ENCODE results near the gene MXRA7. TPM values are rescaled to one million over a fixed set of nuclear protein-coding genes. Genes with fewer than 3 reads are reported as not detected.

The MXRA7 gene
- total RNA-seq (2021; ENCODE audit: unreplicated experiment) (77.9 TPM), Bru-seq, nascent RNA (percentile 58 among the genes with signal in this experiment), BruChase-seq, experiment 1, labeled RNA remaining after a 2-hour chase (percentile 63 among the genes with signal in this experiment), BruChase-seq, experiment 2, labeled RNA remaining after a 6-hour chase (percentile 70 among the genes with signal in this experiment)
- 88.4 TPM for polyA plus RNA-seq (2012; ENCODE audit: insufficient read length)
- long read RNA-seq, full-length matches to known transcripts: 294 of 316 reads
- long read RNA-seq, partial matches to known transcripts: 3 of 316 reads
- long read RNA-seq, other reads (novel, unspliced or antisense): 19 of 316 reads

- H3K4me3 ChIP-seq (ENCODE audit: low read depth in 2 of 2, low read length in 2 of 2): peak within 1 kb of the TSS; percentile 58 to 63
- ATAC-seq (peak; percentile 86), DNase-seq (ENCODE audit: low read depth, low spot score) (no peak)
- H3K36me3 ChIP-seq (ENCODE audit: control insufficient read depth, insufficient read depth, low read length): no peaks in the 10 kb centered on the region
- peak within 1 kb of the TSS; percentile 77 for H3K27ac ChIP-seq (ENCODE audit: low read length)
- peaks cover 32% of the 10 kb centered on the region for H3K4me1 ChIP-seq (ENCODE audit: control insufficient read depth, insufficient read depth, low read length)
- no peaks in the 10 kb centered on the region for H3K27me3 ChIP-seq (ENCODE audit: control insufficient read depth, insufficient read depth, low read length)
- BruUV-seq (replicated peaks): no TSS peak
- ChIA-PET POLR2A (interaction anchor here (0.5 to 1.0 kb wide), 5 partner anchors 14 to 284 kb away, joined by 3 to 7 read pairs (median 4); no protein-coding TSS in a partner anchor), CTCF (interaction anchor here (0.6 kb wide), 2 partner anchors 16 to 111 kb away, joined by 7 read pairs; no protein-coding TSS in a partner anchor)
- no peaks in the 10 kb centered on the region for H3K9me3 ChIP-seq (ENCODE audit: control insufficient read depth, insufficient read depth, low read depth, low read length)
- intact Hi-C loops (cut with micrococcal nuclease; ENCODE audit: unreplicated experiment) (no loop called here), in situ Hi-C loops (cut with HindIII; ENCODE audit: low pct_unique_long_range_greater_than_20kb, low sequenced_read_pairs) (no loop called here)
- TF ChIP-seq POLR2AphosphoS5 (IDR thresholded peaks at IDR 0.05; ENCODE audit: low read depth, low read length): peak; percentile 45; the same call in 1 of the 2 replicates
- 0 out of 2 replicates have a peak, but pooled peaks have one; percentile 19 for TF ChIP-seq SIN3A (IDR thresholded peaks at IDR 0.05; ENCODE audit: borderline replicate concordance, insufficient read depth, low read depth, low read length)
- no peak for TF ChIP-seq REST (IDR thresholded peaks at IDR 0.05; ENCODE audit: insufficient read depth in 1 of 2, low read depth in 2 of 2, low read length in 1 of 2)
- TF ChIP-seq TCF7L2 (IDR thresholded peaks at IDR 0.05; ENCODE audit: low read depth, low read length): no peak; the same call in 1 of the 2 replicates
Measured at GRCh38 chr17:76710863-76711611, at the start of gene MXRA7. MXRA7 (minus strand) TSS chr17:76710965; CDS start chr17:76710946, 19 bp downstream.

- Histone ChIP-seq H3K27me3 (ENCODE audit: control insufficient read depth, insufficient read depth, low read length) (no peaks in the 10 kb centered on the region), H3K9me3 (ENCODE audit: control insufficient read depth, insufficient read depth, low read depth, low read length) (no peaks in the 10 kb centered on the region), H3K4me1 (ENCODE audit: control insufficient read depth, insufficient read depth, low read length) (no peaks in the 10 kb centered on the region), H3K36me3 (ENCODE audit: control insufficient read depth, insufficient read depth, low read length) (no peaks in the 10 kb centered on the region; the same call in 1 of the 2 replicates), H3K4me3 (ENCODE audit: low read depth in 2 of 2, low read length in 2 of 2) (no peak overlapping the region), H3K27ac (ENCODE audit: low read length) (no peak overlapping the region)
- no TSS peak for BruUV-seq (replicated peaks)
- DNase-seq (ENCODE audit: low read depth, low spot score) (no peak), ATAC-seq (no peak)
- in situ Hi-C loops (cut with HindIII; ENCODE audit: low pct_unique_long_range_greater_than_20kb, low sequenced_read_pairs) (no loop called here), intact Hi-C loops (cut with micrococcal nuclease; ENCODE audit: unreplicated experiment) (no loop called here)
- POLR2A ChIA-PET: interaction anchor here (0.7 kb wide), 2 partner anchors 27 to 82 kb away, joined by 5 to 7 read pairs; no protein-coding TSS in a partner anchor
- CTCF ChIA-PET: no interaction called here
- TF ChIP-seq TCF7L2 (IDR thresholded peaks at IDR 0.05; ENCODE audit: low read depth, low read length): no peak
- no peak for TF ChIP-seq SIN3A (IDR thresholded peaks at IDR 0.05; ENCODE audit: borderline replicate concordance, insufficient read depth, low read depth, low read length)
- TF ChIP-seq CTCF (IDR thresholded peaks at IDR 0.05): no peak
- no peak for TF ChIP-seq REST (IDR thresholded peaks at IDR 0.05; ENCODE audit: insufficient read depth in 1 of 2, low read depth in 2 of 2, low read length in 1 of 2)
- TF ChIP-seq POLR2AphosphoS5 (IDR thresholded peaks at IDR 0.05; ENCODE audit: low read depth, low read length): no peak
Measured at GRCh38 chr17:76758570-76758969, 47.8 kb upstream of the MXRA7 start.

Measured in Panc1 (cell line).